ENCODE data around the gene FNDC3B. TPM values are rescaled to one million over a fixed set of nuclear protein-coding genes. Genes with fewer than 3 reads are reported as not detected.

The FNDC3B gene
- total and polyA plus RNA-seq, 2 of the 8 experiments (the other 6 are each of a cell fraction or from before 2014, with no cell fraction given): 14.1 to 44.4 TPM

GRCh38 chr3:172241405-172241804 is 202.0 kb downstream of the FNDC3B start:
- no peak overlapping the region for H4K5ac ChIP-seq (ENCODE audit: insufficient read length, low read depth, low read length)
- no peak overlapping the region for H2BK120ac ChIP-seq (replicated peaks; ENCODE audit: low read depth, low read length)
- WGBS, 2 experiments (ENCODE audit: extremely low coverage in 1 of 2, insufficient coverage in 1 of 2, insufficient read length in 1 of 2, insufficient replicate concordance in 2 of 2, low coverage in 1 of 2, low lambda C conversion rate in 2 of 2, missing lambda C conversion rate in 1 of 2): 100% methylated on average over 1 of the region's 1 CpG; no CpG with 5 or more reads in 1 of the 2 experiments
- ChIA-PET CTCF (ENCODE audit: partially characterized antibody) (no interaction called here), POLR2A (ENCODE audit: partially characterized antibody) (no interaction called here)
- H4K20me1 ChIP-seq (replicated peaks in 1 of 2; ENCODE audit: control insufficient read depth in 1 of 2, insufficient read depth in 2 of 2, low read length in 2 of 2): no peaks in the 10 kb centered on the region
- H2BK15ac ChIP-seq (ENCODE audit: low read length): no peak overlapping the region
- FAIRE-seq (no peak), DNase-seq (ENCODE audit: low read depth in 1 of 2, low spot score in 2 of 2) (no peak)
- H3K9me3 ChIP-seq (ENCODE audit: insufficient read depth in 2 of 2, low read depth in 1 of 2, low read length in 1 of 2): peaks cover 19 to 29% of the 10 kb centered on the region in 2 experiments
- H3K23ac ChIP-seq (ENCODE audit: insufficient read length): no peak overlapping the region
- no peak overlapping the region for H2BK5ac ChIP-seq (ENCODE audit: low read depth, low read length)
- no peaks in the 10 kb centered on the region for H3K27me3 ChIP-seq (replicated peaks in 1 of 4; ENCODE audit: control insufficient read depth in 3 of 4, extremely low read depth in 1 of 4, insufficient read depth in 3 of 4, low read length in 3 of 4)
- no peak overlapping the region for H3K56ac ChIP-seq (replicated peaks; ENCODE audit: insufficient read length, low read depth, low read length)
- no peak overlapping the region for H3K4me3 ChIP-seq (ENCODE audit: extremely low read depth in 1 of 4, insufficient read depth in 2 of 4, low read depth in 3 of 4, low read length in 4 of 4)
- H2AK5ac ChIP-seq (ENCODE audit: low read depth, low read length): no peak overlapping the region
- H3K4ac ChIP-seq (replicated peaks; ENCODE audit: insufficient read length, low read depth, low read length): no peak overlapping the region
- H4K8ac ChIP-seq (ENCODE audit: extremely low read depth, insufficient read depth, low read length): no peak overlapping the region
- H3K79me1 ChIP-seq (ENCODE audit: low read depth, low read length): 0 out of 2 replicates have a peak, but pooled peaks cover 2% of the 10 kb centered on the region
- no peak overlapping the region for H3K27ac ChIP-seq (ENCODE audit: low read depth, low read length)
- no peak overlapping the region for H3K14ac ChIP-seq (ENCODE audit: insufficient read length)
- H2AFZ ChIP-seq (ENCODE audit: low read length): no peak overlapping the region
- no peak overlapping the region for H3K4me2 ChIP-seq (ENCODE audit: insufficient read depth in 1 of 2, low read depth in 2 of 2, low read length in 2 of 2)
- H3K18ac ChIP-seq (ENCODE audit: extremely low read depth, low read length): no peak overlapping the region
- H2BK12ac ChIP-seq (ENCODE audit: low read depth, low read length): no peak overlapping the region
- no peaks in the 10 kb centered on the region for H3K23me2 ChIP-seq (ENCODE audit: low read depth, low read length)
- no peak for TF ChIP-seq EZH2 (IDR thresholded peaks at IDR 0.05; ENCODE audit: low read depth, low read length, severe bottlenecking)
- no peak for TF ChIP-seq NANOG (IDR thresholded peaks at IDR 0.05; ENCODE audit: insufficient read depth, low read depth, low read length, poor library complexity, severe bottlenecking)
- TF ChIP-seq POLR2AphosphoS5 (IDR thresholded peaks at IDR 0.05; ENCODE audit: low read depth, low read length): no peak
- H3K9ac ChIP-seq (replicated peaks in 1 of 4; ENCODE audit: extremely low read depth in 1 of 4, low read depth in 3 of 4, low read length in 3 of 4): no peak overlapping the region
- H3K79me2 ChIP-seq (ENCODE audit: control insufficient read depth in 1 of 2, insufficient read depth in 2 of 2, low read length in 2 of 2): peaks cover 0 to 6% of the 10 kb centered on the region in 2 experiments; a peak in 1 of 4 replicates
- peaks cover 0 to 22% (median 6%) of the 10 kb centered on the region in 4 experiments; a peak in 4 of 8 replicates for H3K36me3 ChIP-seq (ENCODE audit: control insufficient read depth in 2 of 4, insufficient read depth in 4 of 4, low read length in 3 of 4)
- no peak overlapping the region for H4K91ac ChIP-seq (replicated peaks; ENCODE audit: insufficient read length, low read length)
- H2BK20ac ChIP-seq (ENCODE audit: low read length): no peak overlapping the region
- no peaks in the 10 kb centered on the region; a peak in 1 of 7 replicates for H3K4me1 ChIP-seq (replicated peaks in 1 of 4; ENCODE audit: control insufficient read depth in 3 of 4, insufficient read depth in 4 of 4, low read length in 3 of 4)
